HG03103 (cell line): Measurements from ENCODE around the gene SEC23B.

Source experiments
- ATAC-seq: cut with Tn5 transposase; IDR thresholded peaks from one replicate; pipeline ENCODE4 v1.9.1; 2021; ENCODE audit warnings: low read depth; ENCODE audit not compliant: unreplicated experiment

Gene SEC23B

GRCh38 chr20:18580012-18580411 lies 72.3 kb downstream of the SEC23B start:
- no peak for ATAC-seq

GRCh38 chr20:18585134-18585533 lies 77.4 kb downstream of the SEC23B start:
- ATAC-seq: no peak

GRCh38 chr20:18587665-18588573 lies 80.2 kb downstream of the SEC23B start, which contains the start of gene DTD1:
Gene DTD1 (plus strand): TSS chr20:18588054. CDS start chr20:18588073, 19 bp downstream.
- peak; percentile 76 for ATAC-seq

GRCh38 chr20:18588574-18588933 lies 80.8 kb downstream of the SEC23B start:
- peak; percentile 4 for ATAC-seq

- ATAC-seq: no peak
Measured at GRCh38 chr20:18589941-18590674, 82.4 kb downstream of the SEC23B start.

- no peak for ATAC-seq
Measured at GRCh38 chr20:18596270-18596669, 88.5 kb downstream of the SEC23B start.

- ATAC-seq: no peak
Measured at GRCh38 chr20:18609741-18610140, 102.0 kb downstream of the SEC23B start.
